ENCODE measurements around the gene TXK. TPM values are rescaled to one million over a fixed set of nuclear protein-coding genes. Genes with fewer than 3 reads are reported as not detected.

Gene TXK
- total RNA-seq, 1 experiment from 2014 or later: 1.7 TPM

DNA sequence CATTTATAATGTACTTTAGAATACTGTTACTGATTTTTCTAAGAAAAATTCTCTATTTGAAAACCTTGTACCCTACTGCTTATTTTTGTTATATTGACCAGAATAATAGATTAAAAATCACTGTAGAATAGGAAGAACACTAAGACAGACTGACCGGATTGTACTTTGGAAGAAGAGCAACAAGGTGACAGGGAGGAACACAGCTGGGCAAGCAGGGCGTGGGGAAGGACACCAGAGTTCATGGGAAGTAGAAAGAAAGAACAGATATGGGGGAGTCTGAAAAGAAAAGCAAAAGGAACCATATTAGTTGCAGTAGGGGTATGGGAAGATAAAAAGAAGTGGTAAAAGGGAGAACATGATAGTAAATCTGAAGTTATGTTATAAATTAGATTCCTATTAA, 38.6 kb downstream of the TXK start:
- TF ChIP-seq, protein P1, sequence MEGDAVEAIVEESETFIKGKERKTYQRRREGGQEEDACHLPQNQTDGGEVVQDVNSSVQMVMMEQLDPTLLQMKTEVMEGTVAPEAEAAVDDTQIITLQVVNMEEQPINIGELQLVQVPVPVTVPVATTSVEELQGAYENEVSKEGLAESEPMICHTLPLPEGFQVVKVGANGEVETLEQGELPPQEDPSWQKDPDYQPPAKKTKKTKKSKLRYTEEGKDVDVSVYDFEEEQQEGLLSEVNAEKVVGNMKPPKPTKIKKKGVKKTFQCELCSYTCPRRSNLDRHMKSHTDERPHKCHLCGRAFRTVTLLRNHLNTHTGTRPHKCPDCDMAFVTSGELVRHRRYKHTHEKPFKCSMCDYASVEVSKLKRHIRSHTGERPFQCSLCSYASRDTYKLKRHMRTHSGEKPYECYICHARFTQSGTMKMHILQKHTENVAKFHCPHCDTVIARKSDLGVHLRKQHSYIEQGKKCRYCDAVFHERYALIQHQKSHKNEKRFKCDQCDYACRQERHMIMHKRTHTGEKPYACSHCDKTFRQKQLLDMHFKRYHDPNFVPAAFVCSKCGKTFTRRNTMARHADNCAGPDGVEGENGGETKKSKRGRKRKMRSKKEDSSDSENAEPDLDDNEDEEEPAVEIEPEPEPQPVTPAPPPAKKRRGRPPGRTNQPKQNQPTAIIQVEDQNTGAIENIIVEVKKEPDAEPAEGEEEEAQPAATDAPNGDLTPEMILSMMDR (IDR thresholded peaks at IDR 0.05; ENCODE audit: insufficient read depth in 1 of 2, low read depth in 1 of 2, low read length in 1 of 2, severe bottlenecking in 1 of 2, unreplicated experiment in 1 of 2): no peak
- no TSS peak for BruUV-seq (replicated peaks)
- Mint-ChIP-seq H3K27ac (ENCODE audit: unreplicated experiment) (no peak overlapping the region), H3K27me3 (ENCODE audit: insufficient read depth, unreplicated experiment) (no peaks in the 10 kb centered on the region), H3K4me1 (ENCODE audit: low read depth, unreplicated experiment) (no peaks in the 10 kb centered on the region), H3K4me3 (ENCODE audit: unreplicated experiment) (no peak overlapping the region), H3K9me3 (ENCODE audit: unreplicated experiment) (no peaks in the 10 kb centered on the region), H3K36me3 (ENCODE audit: insufficient read depth, unreplicated experiment) (no peaks in the 10 kb centered on the region)
- Histone ChIP-seq H3K9me3 (no peaks in the 10 kb centered on the region), H3K4me3 (ENCODE audit: low read depth, low read length) (no peak overlapping the region), H3K36me3 (ENCODE audit: control insufficient read depth, insufficient read depth, low read length) (no peaks in the 10 kb centered on the region), H3K27me3 (replicated peaks; ENCODE audit: control insufficient read depth, insufficient read depth, low read length) (no peaks in the 10 kb centered on the region), H3K4me1 (peaks cover 11% of the 10 kb centered on the region)
- ChIA-PET CTCF (no interaction called here), POLR2A (interaction anchor here (0.5 kb wide), 1 partner anchor 24 kb away, joined by 3 read pairs; no protein-coding TSS in a partner anchor)
- DNase-seq: no peak
- intact Hi-C loops (cut with micrococcal nuclease; ENCODE audit: unreplicated experiment): no loop called here

DNA sequence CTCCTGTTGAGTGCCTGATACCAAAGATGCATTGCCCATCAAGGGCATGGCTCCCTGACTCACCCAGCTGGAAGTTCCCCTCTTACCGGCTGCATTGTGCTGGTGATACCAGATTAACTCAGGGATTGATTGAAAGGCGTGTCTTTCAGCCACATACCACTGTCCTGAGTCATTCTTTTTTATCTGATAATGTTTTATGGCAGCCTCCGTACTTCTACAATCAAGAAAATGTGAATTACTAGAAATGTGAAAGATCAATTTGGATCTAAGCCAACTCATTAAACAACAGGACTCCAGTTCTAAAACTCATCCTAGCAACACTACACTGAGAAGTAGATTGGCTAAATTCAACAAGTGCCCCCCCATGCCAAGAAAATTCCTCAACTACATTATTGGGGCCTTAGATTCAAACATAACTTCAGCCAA, 40.0 kb downstream of the TXK start:
- H3K9me3 ChIP-seq: no peaks in the 10 kb centered on the region
- peak in 1 of 2 experiments; percentile 43 for DNase-seq
- no peak overlapping the region for H3K4me3 ChIP-seq (ENCODE audit: low read depth, low read length)
- no peaks in the 10 kb centered on the region for H3K27me3 ChIP-seq (replicated peaks; ENCODE audit: control insufficient read depth, insufficient read depth, low read length)
- TF ChIP-seq, protein P1 (IDR thresholded peaks at IDR 0.05; ENCODE audit: insufficient read depth in 1 of 2, low read depth in 1 of 2, low read length in 1 of 2, severe bottlenecking in 1 of 2, unreplicated experiment in 1 of 2): no peak
- CTCF ChIA-PET: no interaction called here
- H3K27me3 Mint-ChIP-seq (ENCODE audit: insufficient read depth, unreplicated experiment): no peaks in the 10 kb centered on the region
- H3K36me3 Mint-ChIP-seq (ENCODE audit: insufficient read depth, unreplicated experiment): no peaks in the 10 kb centered on the region
- H3K4me3 Mint-ChIP-seq (ENCODE audit: unreplicated experiment): no peak overlapping the region
- H3K27ac Mint-ChIP-seq (ENCODE audit: unreplicated experiment): no peak overlapping the region
- H3K9me3 Mint-ChIP-seq (ENCODE audit: unreplicated experiment): no peaks in the 10 kb centered on the region
- peaks cover 11% of the 10 kb centered on the region for H3K4me1 ChIP-seq
- H3K4me1 Mint-ChIP-seq (ENCODE audit: low read depth, unreplicated experiment): no peaks in the 10 kb centered on the region
- no peaks in the 10 kb centered on the region for H3K36me3 ChIP-seq (ENCODE audit: control insufficient read depth, insufficient read depth, low read length)
- BruUV-seq (replicated peaks): no TSS peak
- POLR2A ChIA-PET: no interaction called here
- intact Hi-C loops (cut with micrococcal nuclease; ENCODE audit: unreplicated experiment): no loop called here

DNA sequence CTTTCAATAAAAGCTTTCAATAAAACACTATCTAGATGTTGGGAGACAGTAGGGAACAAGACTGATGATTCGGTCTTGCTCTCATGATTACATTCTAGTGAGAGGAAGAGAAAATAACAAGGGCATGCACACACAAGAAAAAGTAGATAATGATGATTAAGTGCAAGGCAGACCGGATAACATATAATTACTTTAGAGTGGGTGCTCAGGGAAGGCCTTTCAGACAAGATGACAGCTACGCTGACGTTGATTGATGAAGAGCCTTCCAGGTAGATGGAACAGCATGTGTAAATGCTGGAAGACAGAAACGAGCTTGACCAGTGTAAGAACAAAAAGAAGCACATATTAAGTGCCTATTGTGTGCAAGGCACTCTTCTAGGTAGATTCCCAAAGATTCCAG, 43.4 kb downstream of the TXK start:
- POLR2A ChIA-PET: no interaction called here
- intact Hi-C loops (cut with micrococcal nuclease; ENCODE audit: unreplicated experiment): no loop called here
- Histone ChIP-seq H3K4me3 (ENCODE audit: low read depth, low read length) (no peak overlapping the region), H3K36me3 (ENCODE audit: control insufficient read depth, insufficient read depth, low read length) (no peaks in the 10 kb centered on the region), H3K4me1 (peaks cover 24% of the 10 kb centered on the region), H3K27me3 (replicated peaks; ENCODE audit: control insufficient read depth, insufficient read depth, low read length) (no peaks in the 10 kb centered on the region), H3K9me3 (no peaks in the 10 kb centered on the region)
- Mint-ChIP-seq H3K9me3 (ENCODE audit: unreplicated experiment) (no peaks in the 10 kb centered on the region), H3K27me3 (ENCODE audit: insufficient read depth, unreplicated experiment) (no peaks in the 10 kb centered on the region), H3K4me3 (ENCODE audit: unreplicated experiment) (no peak overlapping the region), H3K4me1 (ENCODE audit: low read depth, unreplicated experiment) (no peaks in the 10 kb centered on the region), H3K27ac (ENCODE audit: unreplicated experiment) (no peak overlapping the region), H3K36me3 (ENCODE audit: insufficient read depth, unreplicated experiment) (no peaks in the 10 kb centered on the region)
- CTCF ChIA-PET: no interaction called here
- BruUV-seq (replicated peaks): no TSS peak
- no peak for DNase-seq
- TF ChIP-seq, protein P1 (IDR thresholded peaks at IDR 0.05; ENCODE audit: insufficient read depth in 1 of 2, low read depth in 1 of 2, low read length in 1 of 2, severe bottlenecking in 1 of 2, unreplicated experiment in 1 of 2): no peak
